Sigmoid colon (tissue), 7 donors: ENCODE data around the gene FGGY. TPM values are rescaled to one million over a fixed set of nuclear protein-coding genes. Genes with fewer than 3 reads are reported as not detected.

Experiments
- DNase-seq: peaks from one replicate; pipeline ENCODE4 v3.0.0-alpha.2; 2019
- H3K27ac ChIP-seq, 4 donors: fragments of 200-600 bp; sonication (generic); one replicate each; pipeline ENCODE4 v1.5.1; 2016 to 2019; ENCODE audit warnings: mild to moderate bottlenecking in 1 of 4
- H3K27me3 ChIP-seq, 3 donors: fragments of 200-600 bp; sonication (generic); one replicate each; pipeline ENCODE4 v1.5.1; 2019; ENCODE audit warnings: mild to moderate bottlenecking in 1 of 3
- H3K36me3 ChIP-seq, 4 donors: fragments of 200-600 bp; sonication (generic); one replicate each; pipeline ENCODE4 v1.5.1; 2016 to 2019
- H3K4me1 ChIP-seq, 4 donors: fragments of 200-600 bp; sonication (generic); one replicate each; pipeline ENCODE4 v1.5.1; 2017 to 2019
- H3K4me3 ChIP-seq, 4 donors: fragments of 200-600 bp; sonication (generic); one replicate each; pipeline ENCODE4 v1.5.1; 2017 to 2019; ENCODE audit warnings: mild to moderate bottlenecking in 2 of 4, moderate library complexity in 1 of 4
- H3K9me3 ChIP-seq, 4 donors: fragments of 200-600 bp in 3 of 4; sonication (generic) in 3 of 4; one replicate each; pipeline versions ENCODE4 v1.5.1 to v1.6.1; 2013 to 2019
- CTCF ChIP-seq, 4 experiments: fragments of 450-650 bp in 3 of 4; fragments of 200-600 bp in 1 of 4; IDR thresholded peaks; one replicate each; pipeline ENCODE4 v1.5.1; 2016 to 2019; ENCODE audit warnings: antibody characterized with exemption in 4 of 4, mild to moderate bottlenecking in 3 of 4, moderate library complexity in 2 of 4
- EP300 ChIP-seq, 4 donors: sonication (generic); formaldehyde crosslinking; IDR thresholded peaks; one replicate each; pipeline ENCODE4 v1.6.1; 2017; ENCODE audit warnings: antibody characterized with exemption in 4 of 4
- POLR2A ChIP-seq, 2 donors: fragments of 450-650 bp; IDR thresholded peaks; one replicate each; pipeline ENCODE4 v1.6.1; 2016; ENCODE audit warnings: antibody characterized with exemption in 2 of 2, mild to moderate bottlenecking in 2 of 2, moderate library complexity in 2 of 2
- POLR2AphosphoS5 ChIP-seq, 4 donors: sonication (generic); formaldehyde crosslinking; IDR thresholded peaks; one replicate each; pipeline ENCODE4 v1.6.1; 2017; ENCODE audit warnings: antibody characterized with exemption in 4 of 4
- WGBS, 2 donors: extraction: QIAGEN DNeasy Blood & Tissue Kit; methylation state at CpG; one replicate each; pipeline ENCODE4 v1.1.7; 2013; 5-methylcytosine and 5-hydroxymethylcytosine counted together
- intact Hi-C: fragments of 100-400 bp; cut with DNase I; formaldehyde crosslinking; loops from one replicate; pipeline ENCODE4 v1.15.1; 2023
- polyA plus RNA-seq, 3 donors: library from polyadenylated mRNA; stranded (reverse); fragments of 200-250 nt; gene quantifications; one replicate each; pipeline ENCODE4 v1.2.3, GENCODE V29; 2013
- total RNA-seq, 4 donors: library from RNA; depleted of rRNA; stranded (reverse); fragments of >200 nt; gene quantifications; one replicate each; pipeline ENCODE4 v1.1.0, GENCODE V29; 2016
- donor health status: healthy with polysubstance abuse.
- donor health status: Bipolar disorder and iron deficiency.
- donor health status: healthy.

Gene FGGY
- total and polyA plus RNA-seq, 7 donors, result 4.8 to 54.1 (median 20.5) TPM

- Histone ChIP-seq H3K36me3 (no peaks in the 10 kb centered on the region), H3K9me3 (no peaks in the 10 kb centered on the region), H3K27me3 (no peaks in the 10 kb centered on the region), H3K27ac (no peak overlapping the region), H3K4me3 (no peak overlapping the region), H3K4me1 (no peaks in the 10 kb centered on the region)
- DNase-seq, result no peak
- 84 to 87% methylated on average over 1 of the region's 1 CpG for WGBS, 2 donors
- TF ChIP-seq EP300 (IDR thresholded peaks at IDR 0.05) (no peak), CTCF (IDR thresholded peaks at IDR 0.05) (no peak), POLR2AphosphoS5 (IDR thresholded peaks at IDR 0.05) (no peak), POLR2A (IDR thresholded peaks at IDR 0.05) (no peak)
- intact Hi-C loops, result no loop called here
Observed at GRCh38 chr1:59272507-59272906, 24.4 kb upstream of the FGGY start.

DNA sequence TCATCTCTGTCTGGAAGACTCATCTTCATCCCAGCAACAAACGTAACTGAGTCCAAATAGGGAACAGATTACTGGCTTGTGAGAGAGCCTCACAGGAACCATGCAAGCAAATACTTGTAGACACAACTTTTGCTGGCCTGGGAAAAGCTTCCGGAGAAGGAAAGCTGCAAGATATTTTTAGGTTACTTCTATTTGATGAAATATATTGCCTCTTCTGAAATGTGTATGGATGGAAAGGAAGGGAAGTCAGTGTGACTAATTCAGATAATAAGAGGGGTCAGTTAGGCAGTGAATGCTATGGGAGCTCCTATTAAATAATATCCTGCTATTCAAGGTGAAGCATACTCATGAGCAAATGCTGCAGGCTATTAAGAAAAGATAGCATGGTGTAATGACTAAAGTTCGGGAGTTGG, 20.4 kb upstream of the FGGY start:
- intact Hi-C loops, result no loop called here
- 91 to 93% methylated on average over 3 of the region's 3 CpGs for WGBS, 2 donors
- Histone ChIP-seq H3K27me3 (no peaks in the 10 kb centered on the region), H3K36me3 (no peaks in the 10 kb centered on the region), H3K9me3 (no peaks in the 10 kb centered on the region), H3K27ac (no peak overlapping the region), H3K4me1 (no peaks in the 10 kb centered on the region), H3K4me3 (no peak overlapping the region)
- TF ChIP-seq POLR2AphosphoS5 (IDR thresholded peaks at IDR 0.05), result no peak
- TF ChIP-seq POLR2A (IDR thresholded peaks at IDR 0.05), result no peak
- TF ChIP-seq CTCF (IDR thresholded peaks at IDR 0.05), result no peak
- no peak for TF ChIP-seq EP300 (IDR thresholded peaks at IDR 0.05)
- DNase-seq, result no peak

- TF ChIP-seq POLR2AphosphoS5 (IDR thresholded peaks at IDR 0.05) (no peak), POLR2A (IDR thresholded peaks at IDR 0.05) (no peak), CTCF (IDR thresholded peaks at IDR 0.05) (no peak), EP300 (IDR thresholded peaks at IDR 0.05) (no peak)
- Histone ChIP-seq H3K36me3 (no peaks in the 10 kb centered on the region), H3K27ac (no peak overlapping the region), H3K9me3 (no peaks in the 10 kb centered on the region), H3K4me1 (no peaks in the 10 kb centered on the region), H3K4me3 (no peak overlapping the region), H3K27me3 (no peaks in the 10 kb centered on the region)
- WGBS, 2 donors, result 92 to 95% methylated on average over 2 of the region's 2 CpGs
- no peak for DNase-seq
- intact Hi-C loops, result no loop called here
Observed at GRCh38 chr1:59278780-59279354, 18.0 kb upstream of the FGGY start.

- no peak overlapping the region for H3K27ac ChIP-seq
- no peaks in the 10 kb centered on the region for H3K4me1 ChIP-seq
- intact Hi-C loops, result no loop called here
- H3K9me3 ChIP-seq, result no peaks in the 10 kb centered on the region
- no peak for TF ChIP-seq POLR2A (IDR thresholded peaks at IDR 0.05)
- no peak for TF ChIP-seq EP300 (IDR thresholded peaks at IDR 0.05)
- TF ChIP-seq CTCF (IDR thresholded peaks at IDR 0.05), result no peak
- no peak for TF ChIP-seq POLR2AphosphoS5 (IDR thresholded peaks at IDR 0.05)
- H3K4me3 ChIP-seq, result no peak overlapping the region
- no peaks in the 10 kb centered on the region for H3K36me3 ChIP-seq
- no peak for DNase-seq
- H3K27me3 ChIP-seq, result no peaks in the 10 kb centered on the region
- 92 to 94% methylated on average over 5 of the region's 5 CpGs for WGBS, 2 donors
Observed at GRCh38 chr1:59279645-59280044, 17.2 kb upstream of the FGGY start.

GRCh38 chr1:59282951-59283350, 13.9 kb upstream of the FGGY start:
- 85 to 87% methylated on average over 1 of the region's 1 CpG for WGBS, 2 donors
- Histone ChIP-seq H3K27ac (no peak overlapping the region), H3K36me3 (no peaks in the 10 kb centered on the region), H3K9me3 (no peaks in the 10 kb centered on the region), H3K27me3 (no peaks in the 10 kb centered on the region), H3K4me1 (no peaks in the 10 kb centered on the region), H3K4me3 (no peak overlapping the region)
- no peak for DNase-seq
- no peak for TF ChIP-seq POLR2AphosphoS5 (IDR thresholded peaks at IDR 0.05)
- TF ChIP-seq POLR2A (IDR thresholded peaks at IDR 0.05), result no peak
- no peak for TF ChIP-seq EP300 (IDR thresholded peaks at IDR 0.05)
- TF ChIP-seq CTCF (IDR thresholded peaks at IDR 0.05), result no peak
- intact Hi-C loops, result no loop called here
